ENCODE data around the gene SDK1.

SDK1 gene

DNA sequence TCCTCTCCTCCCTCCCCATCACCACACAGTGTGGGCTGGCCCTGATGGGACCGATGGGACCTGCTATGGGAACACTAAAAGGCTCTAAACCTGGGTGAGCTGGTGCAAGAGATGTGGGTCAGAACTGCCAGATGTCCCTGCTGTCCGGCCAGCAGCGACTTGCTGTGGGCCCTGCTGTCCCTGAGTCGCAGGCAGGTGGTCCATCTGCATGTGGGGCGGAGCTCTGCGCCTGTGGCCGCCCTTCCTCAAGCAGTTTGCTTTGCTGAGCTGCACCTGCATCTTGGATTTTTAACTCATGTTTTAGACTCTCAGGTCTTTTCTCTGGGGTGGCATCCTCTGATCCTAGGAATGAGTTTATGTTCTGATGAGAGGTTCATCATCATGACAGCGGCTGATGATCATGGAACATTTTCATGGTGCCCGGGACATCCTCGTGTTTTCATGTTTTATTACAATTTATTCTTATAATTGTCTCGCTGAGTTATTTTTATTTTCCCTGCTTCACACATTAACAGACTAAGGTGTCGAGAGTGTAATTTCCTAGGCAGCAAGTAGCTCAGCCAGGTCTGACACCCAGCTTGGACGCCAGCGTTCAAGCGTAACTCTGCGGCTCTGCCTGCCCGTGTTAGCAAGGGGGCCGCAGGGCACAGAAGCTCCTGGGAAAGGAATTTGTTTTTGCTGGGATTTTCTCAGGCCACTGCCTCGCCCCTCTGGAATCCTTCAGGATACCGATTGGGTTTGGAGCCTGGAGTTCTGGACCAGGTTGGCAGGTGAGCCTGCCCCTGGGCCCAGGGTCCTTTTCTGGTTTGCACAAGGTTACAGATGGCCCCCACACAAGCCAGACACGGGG, 765.8 kb downstream of the SDK1 start:
- TF ChIP-seq, protein P1, sequence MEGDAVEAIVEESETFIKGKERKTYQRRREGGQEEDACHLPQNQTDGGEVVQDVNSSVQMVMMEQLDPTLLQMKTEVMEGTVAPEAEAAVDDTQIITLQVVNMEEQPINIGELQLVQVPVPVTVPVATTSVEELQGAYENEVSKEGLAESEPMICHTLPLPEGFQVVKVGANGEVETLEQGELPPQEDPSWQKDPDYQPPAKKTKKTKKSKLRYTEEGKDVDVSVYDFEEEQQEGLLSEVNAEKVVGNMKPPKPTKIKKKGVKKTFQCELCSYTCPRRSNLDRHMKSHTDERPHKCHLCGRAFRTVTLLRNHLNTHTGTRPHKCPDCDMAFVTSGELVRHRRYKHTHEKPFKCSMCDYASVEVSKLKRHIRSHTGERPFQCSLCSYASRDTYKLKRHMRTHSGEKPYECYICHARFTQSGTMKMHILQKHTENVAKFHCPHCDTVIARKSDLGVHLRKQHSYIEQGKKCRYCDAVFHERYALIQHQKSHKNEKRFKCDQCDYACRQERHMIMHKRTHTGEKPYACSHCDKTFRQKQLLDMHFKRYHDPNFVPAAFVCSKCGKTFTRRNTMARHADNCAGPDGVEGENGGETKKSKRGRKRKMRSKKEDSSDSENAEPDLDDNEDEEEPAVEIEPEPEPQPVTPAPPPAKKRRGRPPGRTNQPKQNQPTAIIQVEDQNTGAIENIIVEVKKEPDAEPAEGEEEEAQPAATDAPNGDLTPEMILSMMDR (conservative IDR thresholded peaks at IDR 0.05; ENCODE audit: low read depth): no peak
- ChIA-PET POLR2A (ENCODE audit: low non-redundant PET) (no interaction called here), CTCF (no interaction called here)
- no peak for DNase-seq (ENCODE audit: low spot score)
- H3K27ac ChIP-seq: no peak overlapping the region

GRCh38 chr7:4067476-4067760, 766.4 kb downstream of the SDK1 start:
- TF ChIP-seq, protein P1 (conservative IDR thresholded peaks at IDR 0.05; ENCODE audit: low read depth): no peak
- DNase-seq (ENCODE audit: low spot score): no peak
- ChIA-PET POLR2A (ENCODE audit: low non-redundant PET) (no interaction called here), CTCF (no interaction called here)
- no peak overlapping the region for H3K27ac ChIP-seq

GRCh38 chr7:4067874-4068273, 766.8 kb downstream of the SDK1 start:
- TF ChIP-seq, protein P1 (conservative IDR thresholded peaks at IDR 0.05; ENCODE audit: low read depth): no peak
- no peak for DNase-seq (ENCODE audit: low spot score)
- POLR2A ChIA-PET (ENCODE audit: low non-redundant PET): no interaction called here
- H3K27ac ChIP-seq: no peak overlapping the region
- CTCF ChIA-PET: no interaction called here

- POLR2A ChIA-PET (ENCODE audit: low non-redundant PET): no interaction called here
- CTCF ChIA-PET: no interaction called here
- no peak for DNase-seq (ENCODE audit: low spot score)
- TF ChIP-seq, protein P1 (conservative IDR thresholded peaks at IDR 0.05; ENCODE audit: low read depth): no peak
- H3K27ac ChIP-seq: no peak overlapping the region
These were observed 767.2 kb downstream of the SDK1 start for GRCh38 chr7:4068286-4068685.

DNA sequence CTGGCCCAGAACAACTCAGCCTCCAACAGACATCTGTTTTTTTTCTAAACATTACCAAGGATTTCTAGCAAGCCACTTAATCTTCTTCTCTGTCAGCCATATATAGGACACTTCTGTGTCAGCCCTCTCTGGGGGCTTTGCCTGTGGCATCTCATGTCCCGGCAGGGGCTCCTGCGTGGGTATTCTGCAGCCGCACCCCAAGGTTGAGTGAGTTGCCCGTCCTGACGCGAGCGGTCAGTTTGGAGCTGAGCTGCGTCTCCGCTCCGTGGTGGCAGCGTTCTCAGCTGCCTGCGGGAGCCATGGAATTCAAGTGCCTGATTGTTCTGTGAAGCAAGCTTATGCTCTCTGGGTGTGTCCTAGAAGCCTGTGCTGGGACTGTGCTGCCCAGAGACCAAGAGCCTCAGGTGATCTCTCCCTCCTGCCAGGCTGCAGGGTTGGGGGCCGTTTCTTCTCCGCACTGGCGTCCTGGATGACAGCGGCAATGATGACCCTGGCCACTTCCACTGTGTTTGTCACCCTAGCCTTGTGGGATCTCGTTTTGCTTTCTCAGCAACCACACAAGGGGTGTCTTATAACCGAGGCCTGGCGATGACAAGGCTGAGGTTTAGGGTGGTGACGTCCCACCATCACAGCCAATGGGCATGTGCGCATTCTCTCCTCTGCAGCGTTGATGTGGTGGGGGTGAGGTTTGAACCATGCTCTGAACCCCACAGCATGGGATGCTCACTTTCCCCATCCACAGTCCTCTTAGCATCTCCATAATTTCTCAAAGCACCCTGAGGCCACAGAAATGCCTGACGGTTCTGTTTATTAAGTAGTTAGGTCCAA, 768.4 kb downstream of the SDK1 start:
- CTCF ChIA-PET: no interaction called here
- no peak for DNase-seq (ENCODE audit: low spot score)
- TF ChIP-seq, protein P1 (conservative IDR thresholded peaks at IDR 0.05; ENCODE audit: low read depth): no peak
- H3K27ac ChIP-seq: no peak overlapping the region
- POLR2A ChIA-PET (ENCODE audit: low non-redundant PET): no interaction called here

DNA sequence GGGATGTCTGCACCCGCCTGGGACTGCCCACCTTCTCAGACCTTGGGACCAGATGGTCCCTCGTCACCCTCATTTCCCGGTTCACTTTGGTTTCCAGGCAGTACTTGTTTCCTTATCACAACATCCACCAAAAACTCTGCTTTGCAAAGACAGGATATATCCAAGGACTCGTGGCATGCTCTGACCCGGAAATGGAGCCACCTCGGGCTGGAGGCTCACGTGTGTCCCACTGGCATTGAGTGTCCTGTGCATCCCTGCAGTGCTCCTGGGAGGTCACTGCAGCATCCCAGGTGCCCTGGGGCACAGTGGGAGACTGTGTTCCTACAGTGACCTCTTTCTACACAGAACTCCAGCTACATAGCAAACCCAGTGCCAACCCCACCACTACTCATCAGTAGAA, 769.2 kb downstream of the SDK1 start:
- ChIA-PET POLR2A (ENCODE audit: low non-redundant PET) (no interaction called here), CTCF (no interaction called here)
- TF ChIP-seq, protein P1 (conservative IDR thresholded peaks at IDR 0.05; ENCODE audit: low read depth): no peak
- H3K27ac ChIP-seq: no peak overlapping the region
- DNase-seq (ENCODE audit: low spot score): no peak
